Caco-2 (cell line): ENCODE results near the gene PRKAB2. TPM values are rescaled to one million over a fixed set of nuclear protein-coding genes. Genes with fewer than 3 reads are reported as not detected.

Experiments used
- BruUV-seq: library from RNA; stranded (reverse); fragments of 400-500 nt; replicated peaks from 2 replicates; lab custom pipeline; 2021; lab: Mats Ljungman, UMichigan
- CTCF ChIA-PET: fragments of 300-600 bp; sonication (Branson Sonifier 250); formaldehyde crosslinking; loops from one replicate; lab custom pipeline; 2022; ENCODE audit warnings: antibody characterized with exemption; lab: Charles Lee
- POLR2A ChIA-PET: fragments of 300-600 bp; sonication (Branson Sonifier 250); formaldehyde crosslinking; loops from one replicate; lab custom pipeline; 2022; ENCODE audit warnings: antibody characterized with exemption; lab: Charles Lee
- DNase-seq, 2 experiments: peaks; one replicate each; pipeline versions ENCODE4 v3.0.0 to v3.0.0-alpha.2; 2020 to 2022
- H3K27me3 ChIP-seq: replicated peaks from 2 replicates; pipeline ENCODE4 v1.6.0; 2011; ENCODE audit warnings: low read length; ENCODE audit not compliant: control insufficient read depth, insufficient read depth
- H3K36me3 ChIP-seq: 2 replicates; pipeline ENCODE4 v1.5.1; 2011; ENCODE audit warnings: low read length; ENCODE audit not compliant: control insufficient read depth, insufficient read depth
- H3K4me1 ChIP-seq: fragments of 250-450 bp; sonication (Bioruptor Pico); 2 replicates; pipeline ENCODE4 v1.5.1; 2020; ENCODE audit warnings: mild to moderate bottlenecking
- H3K4me3 ChIP-seq: 2 replicates; pipeline ENCODE4 v1.5.1; 2011; ENCODE audit warnings: low read depth, mild to moderate bottlenecking, control low read depth, low read length
- H3K9me3 ChIP-seq: fragments of 250-450 bp; sonication (Bioruptor Pico); 2 replicates; pipeline ENCODE4 v1.5.1; 2020; ENCODE audit warnings: mild to moderate bottlenecking, moderate library complexity
- H3K27ac Mint-ChIP-seq: one replicate; pipeline ENCODE4 v1.8.0; 2022; ENCODE audit warnings: mixed read lengths; ENCODE audit not compliant: unreplicated experiment
- H3K27me3 Mint-ChIP-seq: one replicate; pipeline ENCODE4 v1.8.0; 2022; ENCODE audit warnings: mixed read lengths; ENCODE audit not compliant: insufficient read depth, unreplicated experiment
- H3K36me3 Mint-ChIP-seq: one replicate; pipeline ENCODE4 v1.8.0; 2022; ENCODE audit warnings: mild to moderate bottlenecking, mixed read lengths; ENCODE audit not compliant: insufficient read depth, unreplicated experiment
- H3K4me1 Mint-ChIP-seq: one replicate; pipeline ENCODE4 v1.8.0; 2022; ENCODE audit warnings: low read depth, mixed read lengths; ENCODE audit not compliant: unreplicated experiment
- H3K4me3 Mint-ChIP-seq: one replicate; pipeline ENCODE4 v1.8.0; 2022; ENCODE audit warnings: mild to moderate bottlenecking, moderate library complexity, mixed read lengths; ENCODE audit not compliant: unreplicated experiment
- H3K9me3 Mint-ChIP-seq: one replicate; pipeline ENCODE4 v1.8.0; 2022; ENCODE audit warnings: mixed read lengths; ENCODE audit not compliant: unreplicated experiment
- CTCF ChIP-seq, 2 experiments: fragments of 200-600 bp in 1 of 2; IDR thresholded peaks; 1 replicate in 1 of 2; 2 replicates in 1 of 2; pipeline versions ENCODE4 v1.5.1 to v1.8.0; 2011 to 2022; ENCODE audit warnings: antibody characterized with exemption in 1 of 2, control low read depth in 1 of 2, inconsistent platforms in 1 of 2, low read depth in 1 of 2, low read length in 1 of 2, mild to moderate bottlenecking in 1 of 2, moderate library complexity in 1 of 2; ENCODE audit not compliant: insufficient read depth in 1 of 2, severe bottlenecking in 1 of 2, unreplicated experiment in 1 of 2
- intact Hi-C: fragments of 100-400 bp; cut with micrococcal nuclease; formaldehyde crosslinking; loops from one replicate; pipeline ENCODE4 v1.10.0; 2022; ENCODE audit not compliant: unreplicated experiment
- total RNA-seq: library from RNA; stranded (reverse); gene quantifications from 2 replicates; pipeline ENCODE4 v1.2.3, GENCODE V29; 2022

The PRKAB2 gene
- total RNA-seq, 1 experiment from 2014 or later, result 30.1 TPM

GRCh38 chr1:147207192-147207591 is 34.9 kb upstream of the PRKAB2 start:
- intact Hi-C loops, result no loop called here
- ChIA-PET POLR2A (no interaction called here), CTCF (no interaction called here)
- no TSS peak for BruUV-seq
- no peaks in the 10 kb centered on the region for H3K9me3 Mint-ChIP-seq
- TF ChIP-seq CTCF (IDR thresholded peaks at IDR 0.05; ENCODE audit: insufficient read depth in 1 of 2, low read depth in 1 of 2, low read length in 1 of 2, severe bottlenecking in 1 of 2, unreplicated experiment in 1 of 2), result no peak
- no peaks in the 10 kb centered on the region for H3K36me3 Mint-ChIP-seq
- no peak for DNase-seq
- H3K4me3 ChIP-seq, result no peak overlapping the region
- no peak overlapping the region for H3K27ac Mint-ChIP-seq
- peaks cover 7% of the 10 kb centered on the region for H3K4me1 Mint-ChIP-seq
- no peak overlapping the region for H3K4me3 Mint-ChIP-seq
- H3K36me3 ChIP-seq, result peaks cover 2% of the 10 kb centered on the region; the same call in 1 of the 2 replicates
- no peaks in the 10 kb centered on the region for H3K27me3 ChIP-seq
- H3K4me1 ChIP-seq, result peaks cover 25% of the 10 kb centered on the region
- H3K9me3 ChIP-seq, result no peaks in the 10 kb centered on the region
- H3K27me3 Mint-ChIP-seq, result no peaks in the 10 kb centered on the region

- no peaks in the 10 kb centered on the region for H3K36me3 Mint-ChIP-seq
- no peak overlapping the region for H3K4me3 Mint-ChIP-seq
- H3K27me3 ChIP-seq, result no peaks in the 10 kb centered on the region
- H3K36me3 ChIP-seq, result no peaks in the 10 kb centered on the region
- H3K9me3 Mint-ChIP-seq, result no peaks in the 10 kb centered on the region
- H3K4me1 Mint-ChIP-seq, result no peaks in the 10 kb centered on the region
- BruUV-seq, result no TSS peak
- H3K4me1 ChIP-seq, result no peaks in the 10 kb centered on the region
- H3K27ac Mint-ChIP-seq, result no peak overlapping the region
- POLR2A ChIA-PET, result no interaction called here
- intact Hi-C loops, result no loop called here
- H3K4me3 ChIP-seq, result no peak overlapping the region
- TF ChIP-seq CTCF (IDR thresholded peaks at IDR 0.05; ENCODE audit: insufficient read depth in 1 of 2, low read depth in 1 of 2, low read length in 1 of 2, severe bottlenecking in 1 of 2, unreplicated experiment in 1 of 2), result no peak
- CTCF ChIA-PET, result no interaction called here
- H3K27me3 Mint-ChIP-seq, result no peaks in the 10 kb centered on the region
- no peak for DNase-seq
- no peaks in the 10 kb centered on the region for H3K9me3 ChIP-seq
Observed at GRCh38 chr1:147204080-147204479, 31.8 kb upstream of the PRKAB2 start.

- ChIA-PET POLR2A (no interaction called here), CTCF (no interaction called here)
- Mint-ChIP-seq H3K27me3 (no peaks in the 10 kb centered on the region), H3K9me3 (no peaks in the 10 kb centered on the region), H3K36me3 (no peaks in the 10 kb centered on the region), H3K4me1 (no peaks in the 10 kb centered on the region), H3K4me3 (no peak overlapping the region), H3K27ac (no peak overlapping the region)
- no peaks in the 10 kb centered on the region for H3K27me3 ChIP-seq
- no peak for DNase-seq
- no peaks in the 10 kb centered on the region for H3K9me3 ChIP-seq
- intact Hi-C loops, result no loop called here
- no TSS peak for BruUV-seq
- no peaks in the 10 kb centered on the region for H3K4me1 ChIP-seq
- H3K36me3 ChIP-seq, result no peaks in the 10 kb centered on the region
- no peak for TF ChIP-seq CTCF (IDR thresholded peaks at IDR 0.05; ENCODE audit: insufficient read depth in 1 of 2, low read depth in 1 of 2, low read length in 1 of 2, severe bottlenecking in 1 of 2, unreplicated experiment in 1 of 2)
- H3K4me3 ChIP-seq, result no peak overlapping the region
Observed at GRCh38 chr1:147202576-147202975, 30.3 kb upstream of the PRKAB2 start.
